ENCODE results near the gene UBR1.

GRCh38 chr15:43134157-43134635 is 28.4 kb upstream of the UBR1 start:
- TF ChIP-seq POLR2AphosphoS5 (IDR thresholded peaks at IDR 0.05) (no peak), CTCF (IDR thresholded peaks at IDR 0.05) (no peak), POLR2A (IDR thresholded peaks at IDR 0.05) (no peak)
